Measurements from ENCODE around the gene PRLR. TPM values are rescaled to one million over a fixed set of nuclear protein-coding genes. Genes with fewer than 3 reads are reported as not detected.

Gene PRLR
- total RNA-seq, 2 experiments from 2014 or later, result not detected

DNA sequence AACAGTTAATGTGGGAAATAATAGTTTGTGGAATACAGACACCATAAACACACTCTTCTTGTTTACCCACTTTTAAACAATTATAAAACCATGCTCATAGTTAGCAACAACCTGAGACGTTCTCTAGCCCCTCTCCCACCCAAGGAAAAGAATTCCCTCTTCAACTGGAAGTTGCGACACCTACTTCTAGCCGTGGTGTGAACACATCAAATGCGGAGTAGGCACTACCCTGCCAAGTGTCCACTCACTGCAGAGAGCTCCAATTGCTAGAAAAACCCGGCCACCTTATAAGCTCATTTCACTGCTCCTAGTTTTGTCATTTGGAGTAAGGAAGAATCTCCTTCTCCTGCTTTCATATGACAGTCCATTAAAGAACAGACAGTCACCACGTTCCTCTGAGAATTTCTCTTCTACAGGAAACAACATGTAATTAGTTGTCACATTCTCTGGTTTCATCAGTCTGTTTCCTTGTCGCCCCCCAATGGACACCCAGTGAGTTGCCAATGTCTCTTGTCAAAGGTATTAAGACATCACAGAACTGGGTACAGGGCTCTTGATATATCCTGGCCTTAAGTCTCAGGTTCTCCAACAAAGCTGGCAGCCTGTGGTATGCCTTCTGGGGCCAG lies 47.3 kb downstream of the PRLR start:
- TF ChIP-seq, protein P1, sequence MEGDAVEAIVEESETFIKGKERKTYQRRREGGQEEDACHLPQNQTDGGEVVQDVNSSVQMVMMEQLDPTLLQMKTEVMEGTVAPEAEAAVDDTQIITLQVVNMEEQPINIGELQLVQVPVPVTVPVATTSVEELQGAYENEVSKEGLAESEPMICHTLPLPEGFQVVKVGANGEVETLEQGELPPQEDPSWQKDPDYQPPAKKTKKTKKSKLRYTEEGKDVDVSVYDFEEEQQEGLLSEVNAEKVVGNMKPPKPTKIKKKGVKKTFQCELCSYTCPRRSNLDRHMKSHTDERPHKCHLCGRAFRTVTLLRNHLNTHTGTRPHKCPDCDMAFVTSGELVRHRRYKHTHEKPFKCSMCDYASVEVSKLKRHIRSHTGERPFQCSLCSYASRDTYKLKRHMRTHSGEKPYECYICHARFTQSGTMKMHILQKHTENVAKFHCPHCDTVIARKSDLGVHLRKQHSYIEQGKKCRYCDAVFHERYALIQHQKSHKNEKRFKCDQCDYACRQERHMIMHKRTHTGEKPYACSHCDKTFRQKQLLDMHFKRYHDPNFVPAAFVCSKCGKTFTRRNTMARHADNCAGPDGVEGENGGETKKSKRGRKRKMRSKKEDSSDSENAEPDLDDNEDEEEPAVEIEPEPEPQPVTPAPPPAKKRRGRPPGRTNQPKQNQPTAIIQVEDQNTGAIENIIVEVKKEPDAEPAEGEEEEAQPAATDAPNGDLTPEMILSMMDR (IDR thresholded peaks at IDR 0.05), result peak; percentile 63
- H3K4me3 Mint-ChIP-seq, result no peak overlapping the region
- intact Hi-C loops (cut with micrococcal nuclease), result loop anchor here (5.0 kb wide), 1 partner anchor 96 kb away; no protein-coding TSS in a partner anchor
- no peaks in the 10 kb centered on the region for H3K9me3 Mint-ChIP-seq
- no peak overlapping the region for H3K27ac Mint-ChIP-seq
- ChIA-PET POLR2A (no interaction called here), CTCF (interaction anchor here (1.2 to 1.7 kb wide), 7 partner anchors 11 to 254 kb away, joined by 3 to 6 read pairs (median 3); no protein-coding TSS in a partner anchor)
- DNase-seq (peak; percentile 62), ATAC-seq (peak; percentile 30)
- H3K27me3 Mint-ChIP-seq, result peaks cover 6% of the 10 kb centered on the region
- H3K4me1 Mint-ChIP-seq (ENCODE audit: low read depth), result no peaks in the 10 kb centered on the region
- no peaks in the 10 kb centered on the region for H3K36me3 Mint-ChIP-seq (ENCODE audit: low read depth)

DNA sequence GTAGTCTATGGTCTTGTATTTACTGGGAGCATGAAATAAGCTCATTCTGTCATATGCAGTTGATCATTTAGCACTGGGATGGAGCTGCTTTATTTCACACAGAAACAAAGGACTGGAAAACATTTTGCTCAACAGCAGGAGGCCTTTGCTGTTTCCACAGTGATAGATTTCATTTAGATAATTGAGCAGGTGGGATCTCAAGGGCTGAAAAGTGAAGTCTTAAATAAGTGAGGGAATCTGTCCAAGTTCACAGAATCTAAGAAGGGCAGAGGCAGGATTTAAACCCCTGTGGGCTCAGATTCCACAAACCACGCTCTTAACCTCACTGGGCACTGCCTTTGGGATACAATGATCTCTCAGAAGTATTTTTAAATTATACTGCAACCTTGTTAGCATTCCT lies 47.8 kb downstream of the PRLR start:
- TF ChIP-seq, protein P1 (IDR thresholded peaks at IDR 0.05), result no peak
- CTCF ChIA-PET, result interaction anchor here (1.2 to 1.7 kb wide), 5 partner anchors 11 to 92 kb away, joined by 3 to 6 read pairs (median 3); no protein-coding TSS in a partner anchor
- H3K36me3 Mint-ChIP-seq (ENCODE audit: low read depth), result no peaks in the 10 kb centered on the region
- H3K4me3 Mint-ChIP-seq, result no peak overlapping the region
- DNase-seq, result no peak
- no peaks in the 10 kb centered on the region for H3K9me3 Mint-ChIP-seq
- POLR2A ChIA-PET, result no interaction called here
- intact Hi-C loops (cut with micrococcal nuclease), result loop anchor here (5.0 kb wide), 1 partner anchor 95 kb away; no protein-coding TSS in a partner anchor
- H3K27me3 Mint-ChIP-seq, result peaks cover 6% of the 10 kb centered on the region
- no peaks in the 10 kb centered on the region for H3K4me1 Mint-ChIP-seq (ENCODE audit: low read depth)
- H3K27ac Mint-ChIP-seq, result no peak overlapping the region
- no peak for ATAC-seq

DNA sequence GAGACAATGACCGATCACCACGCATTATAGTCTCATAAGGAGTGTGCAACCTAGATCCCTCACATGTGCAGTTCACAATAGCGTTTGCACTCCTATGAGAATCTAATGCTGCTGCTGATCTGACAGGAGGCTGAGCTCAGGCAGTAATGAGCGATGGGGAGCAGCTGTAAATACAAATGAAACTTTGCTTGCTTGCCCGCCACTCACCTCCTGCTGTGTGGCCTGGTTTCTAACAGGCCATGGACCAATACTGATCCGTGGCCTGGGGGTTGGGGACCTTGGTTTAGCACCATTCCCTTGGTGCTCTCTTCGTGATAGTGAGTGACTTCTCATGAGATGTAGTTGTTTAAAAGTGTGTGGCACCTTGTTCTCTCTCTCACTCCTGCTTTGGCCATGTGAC lies 50.2 kb downstream of the PRLR start:
- intact Hi-C loops (cut with micrococcal nuclease), result loop anchor here (5.0 kb wide), 1 partner anchor 93 kb away; no protein-coding TSS in a partner anchor
- Mint-ChIP-seq H3K4me3 (no peak overlapping the region), H3K27me3 (peaks cover 12% of the 10 kb centered on the region), H3K27ac (no peak overlapping the region), H3K4me1 (ENCODE audit: low read depth) (no peaks in the 10 kb centered on the region), H3K36me3 (ENCODE audit: low read depth) (no peaks in the 10 kb centered on the region), H3K9me3 (peaks cover 1% of the 10 kb centered on the region)
- ATAC-seq (no peak), DNase-seq (no peak)
- TF ChIP-seq, protein P1 (IDR thresholded peaks at IDR 0.05), result no peak
- CTCF ChIA-PET, result no interaction called here
- POLR2A ChIA-PET, result no interaction called here

DNA sequence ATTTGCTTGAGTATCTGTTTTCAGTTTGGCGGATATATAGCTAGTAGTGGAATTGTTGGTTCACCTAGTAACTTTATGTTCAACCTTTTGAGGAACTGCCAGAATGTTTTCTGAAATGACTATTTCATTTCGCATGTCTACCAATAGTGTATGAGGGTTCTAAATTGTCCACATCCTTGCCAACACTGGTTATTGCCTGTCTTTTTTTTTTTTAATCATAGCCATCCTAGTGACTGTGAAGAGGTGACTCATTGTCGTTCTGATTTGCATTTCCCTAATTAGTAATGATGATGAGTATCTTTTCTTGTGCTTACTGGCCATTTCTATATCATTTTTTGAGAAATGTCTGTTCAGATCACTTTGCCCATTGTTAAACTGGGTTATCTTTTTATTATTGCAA lies 52.5 kb downstream of the PRLR start:
- intact Hi-C loops (cut with micrococcal nuclease), result no loop called here
- ChIA-PET POLR2A (no interaction called here), CTCF (no interaction called here)
- TF ChIP-seq, protein P1 (IDR thresholded peaks at IDR 0.05), result no peak
- ATAC-seq (no peak), DNase-seq (no peak)
- no peaks in the 10 kb centered on the region for H3K36me3 Mint-ChIP-seq (ENCODE audit: low read depth)
- peaks cover 1% of the 10 kb centered on the region for H3K9me3 Mint-ChIP-seq
- no peak overlapping the region for H3K27ac Mint-ChIP-seq
- no peak overlapping the region for H3K4me3 Mint-ChIP-seq
- H3K4me1 Mint-ChIP-seq (ENCODE audit: low read depth), result no peaks in the 10 kb centered on the region
- peaks cover 10% of the 10 kb centered on the region for H3K27me3 Mint-ChIP-seq

DNA sequence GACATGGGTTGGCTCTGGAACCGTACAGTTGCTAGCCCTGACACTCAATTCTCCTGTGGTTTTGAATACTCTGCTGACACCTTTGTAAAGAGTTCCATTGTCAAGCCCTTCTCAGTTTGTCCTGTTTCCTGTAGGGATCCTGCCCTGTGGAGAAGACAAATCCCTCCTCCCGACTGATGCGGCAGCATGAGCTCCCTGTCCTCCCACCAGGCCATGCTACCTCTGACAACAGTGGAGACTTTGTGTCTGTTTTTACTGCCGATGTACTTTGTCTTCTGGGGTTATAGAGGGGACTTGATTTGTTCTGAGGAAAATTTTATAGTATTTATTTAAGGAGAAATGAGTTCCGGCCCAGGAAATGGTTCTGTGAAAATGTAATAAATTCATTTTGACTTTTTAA lies 57.8 kb downstream of the PRLR start:
- H3K27ac Mint-ChIP-seq, result no peak overlapping the region
- H3K9me3 Mint-ChIP-seq, result peaks cover 5% of the 10 kb centered on the region
- ChIA-PET POLR2A (no interaction called here), CTCF (no interaction called here)
- H3K4me1 Mint-ChIP-seq (ENCODE audit: low read depth), result no peaks in the 10 kb centered on the region
- peaks cover 12% of the 10 kb centered on the region for H3K27me3 Mint-ChIP-seq
- ATAC-seq (no peak), DNase-seq (no peak)
- intact Hi-C loops (cut with micrococcal nuclease), result no loop called here
- H3K4me3 Mint-ChIP-seq, result no peak overlapping the region
- TF ChIP-seq, protein P1 (IDR thresholded peaks at IDR 0.05), result no peak
- H3K36me3 Mint-ChIP-seq (ENCODE audit: low read depth), result no peaks in the 10 kb centered on the region
